ENCODE data around the gene MCRIP2.
"Not testable (repeated sequence)": the region's sequence is repeated elsewhere in the genome, so short reads cannot be mapped to it uniquely, and the experiment has no call there.

MCRIP2 gene

GRCh38 chr16:683396-684070, 41.9 kb downstream of the MCRIP2 start:
- no peak for DNase-seq

GRCh38 chr16:684071-684794, 42.6 kb downstream of the MCRIP2 start, which contains the start of gene JMJD8:
JMJD8 (minus strand) TSS chr16:684334; CDS start chr16:684319, 15 bp downstream.
- DNase-seq, result peak; percentile 86

GRCh38 chr16:684961-685696, 43.5 kb downstream of the MCRIP2 start:
- DNase-seq, result peak; percentile 52

- no peak for DNase-seq
Observed at GRCh38 chr16:685967-686366, 44.3 kb downstream of the MCRIP2 start.

- no peak for DNase-seq
Observed at GRCh38 chr16:686459-687260, 45.0 kb downstream of the MCRIP2 start.

- DNase-seq, result no peak
Observed at GRCh38 chr16:687499-687898, 45.9 kb downstream of the MCRIP2 start.

GRCh38 chr16:689175-689897, 47.7 kb downstream of the MCRIP2 start:
- DNase-seq, result no peak

- DNase-seq, result not testable (repeated sequence)
Observed at GRCh38 chr16:691242-691641, 49.6 kb downstream of the MCRIP2 start.

GRCh38 chr16:692356-693108, 50.9 kb downstream of the MCRIP2 start:
- no peak for DNase-seq

GRCh38 chr16:693364-693763, 51.7 kb downstream of the MCRIP2 start:
- DNase-seq, result no peak

- DNase-seq, result no peak
Observed at GRCh38 chr16:693766-694165, 52.1 kb downstream of the MCRIP2 start.

GRCh38 chr16:694187-694862, 52.7 kb downstream of the MCRIP2 start:
- DNase-seq, result no peak

- DNase-seq, result no peak
Observed at GRCh38 chr16:694863-695354, 53.3 kb downstream of the MCRIP2 start.

GRCh38 chr16:695355-696089, 53.9 kb downstream of the MCRIP2 start:
- DNase-seq, result peak; percentile 95

All from DMS79 treated with DMSO at 0.1 percent for 48 hours (cell line).